ENCODE data around the gene STXBP6.

DNA sequence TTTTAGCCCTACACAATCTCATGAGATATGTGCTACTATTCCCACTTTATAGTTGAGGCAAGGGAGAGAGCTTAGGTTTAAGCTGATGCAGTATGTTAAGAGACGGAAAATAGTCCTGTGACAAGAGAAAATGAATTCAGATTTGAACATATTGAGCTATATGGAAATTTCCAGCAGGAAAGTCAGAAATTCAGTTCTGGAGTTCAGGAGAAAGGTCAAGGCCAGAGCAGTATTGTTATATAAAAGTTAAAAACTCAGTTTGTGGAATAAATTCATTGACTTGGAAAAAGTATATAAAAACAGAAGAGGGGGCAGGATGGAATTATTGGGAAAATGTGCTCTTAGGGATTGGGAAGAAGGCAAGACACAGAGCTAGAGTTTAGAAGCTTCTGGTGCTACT lies 248.9 kb downstream of the STXBP6 start:
- TF ChIP-seq TAF1 (IDR thresholded peaks at IDR 0.05; ENCODE audit: low read depth), result no peak
- TF ChIP-seq, protein P1, sequence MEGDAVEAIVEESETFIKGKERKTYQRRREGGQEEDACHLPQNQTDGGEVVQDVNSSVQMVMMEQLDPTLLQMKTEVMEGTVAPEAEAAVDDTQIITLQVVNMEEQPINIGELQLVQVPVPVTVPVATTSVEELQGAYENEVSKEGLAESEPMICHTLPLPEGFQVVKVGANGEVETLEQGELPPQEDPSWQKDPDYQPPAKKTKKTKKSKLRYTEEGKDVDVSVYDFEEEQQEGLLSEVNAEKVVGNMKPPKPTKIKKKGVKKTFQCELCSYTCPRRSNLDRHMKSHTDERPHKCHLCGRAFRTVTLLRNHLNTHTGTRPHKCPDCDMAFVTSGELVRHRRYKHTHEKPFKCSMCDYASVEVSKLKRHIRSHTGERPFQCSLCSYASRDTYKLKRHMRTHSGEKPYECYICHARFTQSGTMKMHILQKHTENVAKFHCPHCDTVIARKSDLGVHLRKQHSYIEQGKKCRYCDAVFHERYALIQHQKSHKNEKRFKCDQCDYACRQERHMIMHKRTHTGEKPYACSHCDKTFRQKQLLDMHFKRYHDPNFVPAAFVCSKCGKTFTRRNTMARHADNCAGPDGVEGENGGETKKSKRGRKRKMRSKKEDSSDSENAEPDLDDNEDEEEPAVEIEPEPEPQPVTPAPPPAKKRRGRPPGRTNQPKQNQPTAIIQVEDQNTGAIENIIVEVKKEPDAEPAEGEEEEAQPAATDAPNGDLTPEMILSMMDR (IDR thresholded peaks at IDR 0.05; ENCODE audit: poor library complexity, severe bottlenecking), result no peak
- no peak for TF ChIP-seq EP300 (conservative IDR thresholded peaks at IDR 0.05; ENCODE audit: poor library complexity, severe bottlenecking)

Measured in neural cell (in vitro differentiated cells).